HUES6 (cell line): ENCODE measurements around the gene ADSL.
"Not testable (repeated sequence)": the region's sequence is repeated elsewhere in the genome, so short reads cannot be mapped to it uniquely, and the experiment has no call there.

ENCODE experiments used
- H3K27ac ChIP-seq: 2 replicates; pipeline ENCODE4 v1.7.0; 2013; ENCODE audit warnings: low read depth, mild to moderate bottlenecking, low read length, inconsistent platforms
- H3K27me3 ChIP-seq: 2 replicates; pipeline ENCODE4 v1.6.1; 2013; ENCODE audit warnings: low read length; ENCODE audit not compliant: control insufficient read depth, insufficient read depth
- H3K36me3 ChIP-seq: 2 replicates; pipeline ENCODE4 v1.6.1; 2013; ENCODE audit warnings: low read length; ENCODE audit not compliant: control insufficient read depth, insufficient read depth
- H3K4me1 ChIP-seq: 2 replicates; pipeline ENCODE4 v1.6.1; 2013; ENCODE audit warnings: low read length; ENCODE audit not compliant: control insufficient read depth, insufficient read depth
- H3K4me3 ChIP-seq: 2 replicates; pipeline ENCODE4 v1.5.1; 2013; ENCODE audit warnings: low read depth, low read length
- H3K9ac ChIP-seq: one replicate; pipeline ENCODE4 v1.6.1; 2013; ENCODE audit warnings: mild to moderate bottlenecking, low read length
- H3K9me3 ChIP-seq: 2 replicates; pipeline ENCODE4 v1.6.1; 2013; ENCODE audit warnings: low read depth, low read length; ENCODE audit not compliant: control insufficient read depth, insufficient read depth

The ADSL gene

GRCh38 chr22:40346185-40347118 lies at the start of gene ADSL:
ADSL (plus strand) TSS chr22:40346500; CDS start chr22:40346559, 59 bp downstream.
- peak within 1 kb of the TSS; percentile 64; the same call in 1 of the 2 replicates for H3K27ac ChIP-seq
- no peaks in the 10 kb centered on the region for H3K9me3 ChIP-seq
- H3K36me3 ChIP-seq = peaks cover 27% of the 10 kb centered on the region
- H3K9ac ChIP-seq = peak within 1 kb of the TSS; percentile 87
- peak within 1 kb of the TSS; percentile 93 for H3K4me3 ChIP-seq
- no peaks in the 10 kb centered on the region for H3K27me3 ChIP-seq
- H3K4me1 ChIP-seq = peaks cover 8% of the 10 kb centered on the region

DNA sequence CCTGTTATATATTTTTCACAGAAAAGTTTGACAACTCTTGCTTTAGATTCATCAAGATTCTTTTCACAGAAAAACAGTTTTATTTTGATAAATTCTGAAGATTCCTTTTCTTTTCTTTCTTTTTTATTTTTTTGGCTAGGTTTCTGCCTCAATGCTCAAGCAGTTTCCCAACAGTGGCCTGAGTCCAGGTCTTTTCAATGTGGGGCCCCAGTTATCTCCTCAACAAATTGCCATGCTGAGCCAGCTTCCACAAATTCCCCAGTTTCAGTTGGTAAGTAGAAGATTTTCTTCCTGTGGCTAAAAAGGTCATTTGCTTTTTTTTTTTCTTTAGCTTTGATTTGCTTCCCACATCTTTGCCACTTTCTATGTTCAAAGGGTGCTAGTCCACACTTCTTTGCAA lies 46.0 kb upstream of the ADSL start:
- H3K27ac ChIP-seq = no peak overlapping the region

GRCh38 chr22:40300884-40301672 lies 45.2 kb upstream of the ADSL start:
- Histone ChIP-seq H3K4me1 (no peaks in the 10 kb centered on the region), H3K27ac (no peak overlapping the region), H3K9ac (no peak overlapping the region), H3K9me3 (no peaks in the 10 kb centered on the region), H3K4me3 (no peak overlapping the region), H3K27me3 (no peaks in the 10 kb centered on the region), H3K36me3 (peaks cover 68% of the 10 kb centered on the region)

More for the DNA sequence above, 46.0 kb upstream of the ADSL start:
- Histone ChIP-seq H3K4me3 (no peak overlapping the region), H3K36me3 (peaks cover 72% of the 10 kb centered on the region), H3K9me3 (no peaks in the 10 kb centered on the region), H3K9ac (no peak overlapping the region), H3K27me3 (no peaks in the 10 kb centered on the region), H3K4me1 (no peaks in the 10 kb centered on the region)

DNA sequence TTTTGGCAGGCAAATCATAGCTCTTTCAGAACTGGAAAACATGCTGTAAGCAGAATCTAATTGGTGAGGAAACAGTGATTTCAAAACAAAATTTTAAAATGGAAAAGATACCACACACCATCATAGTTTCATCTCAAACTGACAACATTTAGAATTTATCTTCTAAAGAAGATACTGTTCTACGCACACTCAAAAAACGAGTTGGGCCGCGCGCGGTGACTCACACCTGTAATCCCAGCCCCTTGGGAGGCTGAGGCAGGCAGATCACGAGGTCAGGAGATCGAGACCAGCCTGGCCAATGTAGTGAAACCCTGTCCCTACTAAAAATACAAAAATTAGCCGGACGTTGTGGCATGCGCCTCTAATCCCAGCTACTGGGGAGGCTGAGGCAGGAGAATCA lies 44.2 kb upstream of the ADSL start:
- Histone ChIP-seq H3K4me3 (no peak overlapping the region), H3K9me3 (no peaks in the 10 kb centered on the region), H3K27ac (no peak overlapping the region), H3K4me1 (no peaks in the 10 kb centered on the region), H3K36me3 (peaks cover 67% of the 10 kb centered on the region), H3K9ac (no peak overlapping the region), H3K27me3 (no peaks in the 10 kb centered on the region)

DNA sequence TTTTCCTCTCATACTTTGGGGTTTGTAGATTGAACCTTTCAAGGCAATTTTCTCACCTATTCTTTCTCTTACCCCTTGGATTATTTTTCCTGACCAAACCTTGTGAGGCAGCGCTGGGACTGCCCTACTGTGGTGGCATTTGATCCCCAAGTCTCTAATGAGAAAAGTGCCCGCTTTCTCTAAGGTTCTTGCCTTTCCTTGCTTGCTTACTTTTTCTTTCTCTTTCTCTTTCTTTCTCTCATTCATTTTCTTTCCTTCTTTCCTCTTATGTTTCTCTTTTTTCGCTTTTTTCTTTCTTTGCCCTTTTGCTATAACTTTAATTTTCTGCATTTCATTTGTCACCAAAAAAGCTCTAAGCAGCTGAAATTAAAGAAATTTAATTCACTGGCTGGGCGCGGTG lies 40.7 kb upstream of the ADSL start:
- Histone ChIP-seq H3K27me3 (no peaks in the 10 kb centered on the region), H3K9me3 (no peaks in the 10 kb centered on the region), H3K9ac (no peak overlapping the region), H3K4me3 (no peak overlapping the region), H3K27ac (no peak overlapping the region), H3K36me3 (peaks cover 85% of the 10 kb centered on the region), H3K4me1 (no peaks in the 10 kb centered on the region)

GRCh38 chr22:40308999-40309573 lies 37.2 kb upstream of the ADSL start:
- H3K9ac ChIP-seq = no peak overlapping the region
- no peaks in the 10 kb centered on the region for H3K27me3 ChIP-seq
- no peak overlapping the region for H3K4me3 ChIP-seq
- no peaks in the 10 kb centered on the region for H3K4me1 ChIP-seq
- H3K27ac ChIP-seq = no peak overlapping the region
- H3K9me3 ChIP-seq = no peaks in the 10 kb centered on the region
- H3K36me3 ChIP-seq = peaks cover 87% of the 10 kb centered on the region

DNA sequence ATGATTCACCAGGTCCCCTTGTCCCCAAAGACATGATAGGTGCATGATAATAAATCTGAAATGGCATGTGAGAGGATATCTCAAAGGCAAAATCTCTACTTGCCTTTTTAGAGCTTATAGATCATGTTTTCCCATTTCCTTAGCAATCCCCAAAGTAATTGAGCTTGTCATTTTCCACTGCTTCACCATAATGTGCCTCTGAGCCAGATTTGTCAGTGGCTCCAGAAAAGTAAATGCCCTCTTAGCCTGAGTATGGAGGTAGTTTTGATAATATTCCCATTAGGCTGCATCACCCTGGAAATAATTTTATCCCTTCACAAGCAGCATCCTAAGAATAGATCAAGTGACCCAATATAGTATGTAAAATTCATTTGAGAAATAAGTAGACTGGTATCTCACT lies 36.7 kb upstream of the ADSL start:
- no peaks in the 10 kb centered on the region for H3K4me1 ChIP-seq
- H3K27ac ChIP-seq = no peak overlapping the region
- no peaks in the 10 kb centered on the region for H3K9me3 ChIP-seq
- H3K27me3 ChIP-seq = no peaks in the 10 kb centered on the region
- no peak overlapping the region for H3K9ac ChIP-seq
- H3K4me3 ChIP-seq = no peak overlapping the region
- peaks cover 89% of the 10 kb centered on the region for H3K36me3 ChIP-seq

- H3K36me3 ChIP-seq = peaks cover 92% of the 10 kb centered on the region
- no peaks in the 10 kb centered on the region for H3K4me1 ChIP-seq
- no peaks in the 10 kb centered on the region for H3K9me3 ChIP-seq
- peak overlapping the region; percentile 54; the same call in 1 of the 2 replicates for H3K27ac ChIP-seq
- no peaks in the 10 kb centered on the region for H3K27me3 ChIP-seq
- H3K4me3 ChIP-seq = no peak overlapping the region
- H3K9ac ChIP-seq = no peak overlapping the region
Measured at GRCh38 chr22:40310081-40310767, 36.1 kb upstream of the ADSL start.

- H3K36me3 ChIP-seq = peaks cover 92% of the 10 kb centered on the region
Measured at GRCh38 chr22:40310768-40311120, 35.6 kb upstream of the ADSL start.

GRCh38 chr22:40311646-40312045 lies 34.7 kb upstream of the ADSL start:
- not testable (repeated sequence) for H3K9ac ChIP-seq, H3K27ac ChIP-seq, H3K4me3 ChIP-seq, H3K4me1 ChIP-seq, H3K9me3 ChIP-seq, H3K27me3 ChIP-seq
- H3K36me3 ChIP-seq = peaks cover 97% of the 10 kb centered on the region

More at GRCh38 chr22:40310768-40311120, 35.6 kb upstream of the ADSL start:
- Histone ChIP-seq H3K4me3 (no peak overlapping the region), H3K9me3 (no peaks in the 10 kb centered on the region), H3K27me3 (no peaks in the 10 kb centered on the region), H3K27ac (no peak overlapping the region; the same call in 1 of the 2 replicates), H3K9ac (no peak overlapping the region), H3K4me1 (no peaks in the 10 kb centered on the region)
